DOHH2 (cell line): Measurements from ENCODE around the gene UBE2N.
"Not testable (repeated sequence)": the region's sequence is repeated elsewhere in the genome, so short reads cannot be mapped to it uniquely, and the experiment has no call there.

Source experiments
- H3F3A ChIP-seq: fragments of 200-600 bp; sonication (generic), shearing (Covaris generic); 2 replicates; pipeline ENCODE4 v1.6.0; 2016; ENCODE audit warnings: antibody characterized with exemption, mild to moderate bottlenecking; ENCODE audit not compliant: control insufficient read depth, insufficient read depth
- H3K27ac ChIP-seq: fragments of 200-600 bp; sonication (generic); 2 replicates; pipeline ENCODE4 v1.5.1; 2014; ENCODE audit warnings: low read depth, mild to moderate bottlenecking, low read length, moderate library complexity
- H3K27me3 ChIP-seq: fragments of 200-600 bp; sonication (generic); 2 replicates; pipeline ENCODE4 v1.6.1; 2014; ENCODE audit warnings: mild to moderate bottlenecking, low read length, mixed read lengths; ENCODE audit not compliant: control insufficient read depth
- H3K36me3 ChIP-seq: fragments of 200-600 bp; sonication (generic); 2 replicates; pipeline ENCODE4 v1.6.1; 2014; ENCODE audit warnings: mild to moderate bottlenecking, low read length, moderate library complexity, mixed read lengths; ENCODE audit not compliant: control insufficient read depth
- H3K4me1 ChIP-seq: fragments of 200-600 bp; sonication (generic); 2 replicates; pipeline ENCODE4 v1.6.1; 2014; ENCODE audit warnings: mild to moderate bottlenecking, low read length, mixed read lengths; ENCODE audit not compliant: control insufficient read depth
- H3K4me2 ChIP-seq: fragments of 200-600 bp; sonication (generic); 2 replicates; pipeline ENCODE4 v1.6.0; 2014; ENCODE audit warnings: mild to moderate bottlenecking, low read length, moderate library complexity
- H3K4me3 ChIP-seq: fragments of 200-600 bp; sonication (generic); 2 replicates; pipeline ENCODE4 v1.5.1; 2014; ENCODE audit warnings: mild to moderate bottlenecking, low read length, mixed read lengths
- H3K79me2 ChIP-seq: fragments of 200-600 bp; sonication (generic); 2 replicates; pipeline ENCODE4 v1.6.1; 2014; ENCODE audit warnings: mild to moderate bottlenecking, low read length, mixed read lengths; ENCODE audit not compliant: control insufficient read depth
- H3K9me2 ChIP-seq: fragments of 200-600 bp; sonication (generic); replicated peaks from 2 replicates; pipeline ENCODE4 v1.6.1; 2014; ENCODE audit warnings: mild to moderate bottlenecking, low read length, mixed read lengths; ENCODE audit not compliant: control insufficient read depth
- H3K9me3 ChIP-seq: fragments of 200-600 bp; sonication (generic); 2 replicates; pipeline ENCODE4 v1.6.1; 2014; ENCODE audit warnings: antibody characterized with exemption, low read length, mixed read lengths; ENCODE audit not compliant: control insufficient read depth, insufficient read depth
- H4K20me1 ChIP-seq: fragments of 200-600 bp; sonication (generic); 2 replicates; pipeline ENCODE4 v1.6.0; 2014; ENCODE audit warnings: low read depth, mild to moderate bottlenecking, antibody characterized with exemption, low read length, moderate library complexity; ENCODE audit not compliant: control insufficient read depth, insufficient read depth
- CTCF ChIP-seq: fragments of 200-600 bp; sonication (generic); IDR thresholded peaks from one replicate; pipeline ENCODE4 v1.5.1; 2014; ENCODE audit warnings: antibody characterized with exemption, mild to moderate bottlenecking, low read depth, low read length; ENCODE audit not compliant: poor library complexity, severe bottlenecking
- EZH2phosphoT487 ChIP-seq: fragments of 200-600 bp; sonication (generic); IDR thresholded peaks from 2 replicates; pipeline ENCODE4 v1.6.1; 2017; ENCODE audit warnings: borderline replicate concordance, mild to moderate bottlenecking, antibody characterized with exemption, low read length, moderate library complexity, mixed read lengths

Gene UBE2N

GRCh38 chr12:93415723-93416464, 25.9 kb downstream of the UBE2N start:
- H3K4me1 ChIP-seq = peaks cover 59% of the 10 kb centered on the region
- H3F3A ChIP-seq = peaks cover 12% of the 10 kb centered on the region
- H3K9me3 ChIP-seq = no peaks in the 10 kb centered on the region
- H4K20me1 ChIP-seq = peaks cover 65% of the 10 kb centered on the region
- H3K36me3 ChIP-seq = peaks cover 27% of the 10 kb centered on the region
- H3K9me2 ChIP-seq = no peaks in the 10 kb centered on the region
- H3K27me3 ChIP-seq = no peaks in the 10 kb centered on the region
- H3K4me3 ChIP-seq = no peak overlapping the region
- no peak overlapping the region for H3K27ac ChIP-seq
- TF ChIP-seq CTCF (no peak), EZH2phosphoT487 (no peak)
- peaks cover 100% of the 10 kb centered on the region for H3K79me2 ChIP-seq
- H3K4me2 ChIP-seq = no peak overlapping the region

- H3K4me2 ChIP-seq = no peak overlapping the region
- no peaks in the 10 kb centered on the region for H3K9me2 ChIP-seq
- H4K20me1 ChIP-seq = peaks cover 49% of the 10 kb centered on the region
- H3K36me3 ChIP-seq = peaks cover 51% of the 10 kb centered on the region
- H3K79me2 ChIP-seq = peaks cover 84% of the 10 kb centered on the region
- TF ChIP-seq EZH2phosphoT487 (no peak), CTCF (no peak)
- H3K4me3 ChIP-seq = no peak overlapping the region
- H3K27ac ChIP-seq = no peak overlapping the region
- no peaks in the 10 kb centered on the region for H3K27me3 ChIP-seq
- H3K9me3 ChIP-seq = no peaks in the 10 kb centered on the region
- peaks cover 2% of the 10 kb centered on the region; the same call in 1 of the 2 replicates for H3F3A ChIP-seq
- H3K4me1 ChIP-seq = peaks cover 34% of the 10 kb centered on the region
These were observed 28.7 kb downstream of the UBE2N start for GRCh38 chr12:93413064-93413463.

GRCh38 chr12:93412396-93412795, 29.4 kb downstream of the UBE2N start:
- H3K27ac ChIP-seq, H3K9me3 ChIP-seq, H3K4me2 ChIP-seq, H3K9me2 ChIP-seq, H3F3A ChIP-seq, H3K4me3 ChIP-seq, H3K27me3 ChIP-seq: not testable (repeated sequence)
- Histone ChIP-seq H4K20me1 (peaks cover 44% of the 10 kb centered on the region), H3K36me3 (peaks cover 57% of the 10 kb centered on the region), H3K79me2 (peaks cover 78% of the 10 kb centered on the region), H3K4me1 (peaks cover 29% of the 10 kb centered on the region)

GRCh38 chr12:93411060-93411459, 30.7 kb downstream of the UBE2N start:
- H3K4me3 ChIP-seq, H3K27me3 ChIP-seq, H3K9me3 ChIP-seq, H3K9me2 ChIP-seq, H3K4me2 ChIP-seq, H3K27ac ChIP-seq: not testable (repeated sequence)
- H3K36me3 ChIP-seq = peaks cover 68% of the 10 kb centered on the region
- H3F3A ChIP-seq = peaks cover 13% of the 10 kb centered on the region
- peaks cover 15% of the 10 kb centered on the region for H3K4me1 ChIP-seq
- peaks cover 64% of the 10 kb centered on the region for H3K79me2 ChIP-seq
- H4K20me1 ChIP-seq = peaks cover 31% of the 10 kb centered on the region

- not testable (repeated sequence) for H3K4me1 ChIP-seq, H3K27ac ChIP-seq, H3K9me2 ChIP-seq, H3K4me2 ChIP-seq, H3K9me3 ChIP-seq, H3K27me3 ChIP-seq, H3K4me3 ChIP-seq
- Histone ChIP-seq H3F3A (peaks cover 23% of the 10 kb centered on the region), H3K79me2 (peaks cover 49% of the 10 kb centered on the region), H3K36me3 (peaks cover 66% of the 10 kb centered on the region), H4K20me1 (peaks cover 18% of the 10 kb centered on the region)
These were observed 32.2 kb downstream of the UBE2N start for GRCh38 chr12:93409343-93410187.
